ENCODE data around the gene RUNDC1. TPM values are rescaled to one million over a fixed set of nuclear protein-coding genes. Genes with fewer than 3 reads are reported as not detected.
"Not testable (repeated sequence)": the region's sequence is repeated elsewhere in the genome, so short reads cannot be mapped to it uniquely, and the experiment has no call there.

RUNDC1 gene
- total RNA-seq, 2 donors from 2014 or later: 17.9 to 19.0 TPM

DNA sequence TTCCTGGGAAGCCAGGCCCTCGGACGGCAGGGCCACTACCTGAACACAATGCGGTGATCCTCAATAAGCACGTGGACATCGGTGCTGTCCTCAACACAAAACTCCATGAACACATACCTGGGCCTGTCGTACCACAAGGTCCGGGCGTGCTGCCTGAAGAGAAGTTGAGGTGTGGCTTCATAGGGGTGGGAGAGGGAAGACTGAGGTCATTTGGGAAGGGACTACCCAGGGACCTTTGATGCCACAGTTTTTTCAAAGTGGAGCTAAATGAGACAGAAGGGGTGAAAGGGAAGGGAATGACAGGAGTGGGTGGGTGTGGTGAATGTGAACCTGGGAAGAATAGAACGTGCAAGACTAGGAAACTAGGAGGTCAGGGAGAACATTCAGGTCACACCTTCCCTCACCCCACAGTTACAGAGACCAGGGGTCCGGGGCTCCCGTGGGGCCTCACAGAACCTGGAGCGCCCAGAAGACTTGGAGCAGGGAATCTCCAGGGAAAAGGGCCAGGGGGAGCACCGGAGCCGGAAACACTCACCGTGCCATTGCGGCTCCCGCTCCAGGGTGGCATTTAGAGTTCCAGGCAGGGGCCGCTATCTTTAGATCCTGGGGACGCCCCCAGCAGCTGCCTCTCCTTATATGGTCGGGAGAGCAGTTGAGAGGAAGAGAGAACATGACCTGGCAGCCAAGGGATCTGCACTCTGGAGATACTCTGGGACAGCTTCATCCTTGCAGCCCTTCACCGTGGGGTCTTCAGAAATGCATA lies 673 bp upstream of the RUNDC1 start, which contains the start of gene PTGES3L:
PTGES3L (minus strand) TSS at position 570 of the 763 bp plus-strand sequence; CDS start at position 543, 27 bp downstream.
- Mint-ChIP-seq H3K9me3 (no peaks in the 10 kb centered on the region), H3K4me1 (ENCODE audit: low read depth in 2 of 2) (peaks cover 17 to 25% of the 10 kb centered on the region in 2 donors), H3K27me3 (peaks cover 0 to 6% of the 10 kb centered on the region in 2 donors), H3K4me3 (peak within 1 kb of the TSS; percentile 95), H3K36me3 (peaks cover 5% of the 10 kb centered on the region), H3K27ac (peak within 1 kb of the TSS; percentile 91 to 96)
- ATAC-seq: peak; percentile 54
- no peak for DNase-seq (ENCODE audit: low spot score)

DNA sequence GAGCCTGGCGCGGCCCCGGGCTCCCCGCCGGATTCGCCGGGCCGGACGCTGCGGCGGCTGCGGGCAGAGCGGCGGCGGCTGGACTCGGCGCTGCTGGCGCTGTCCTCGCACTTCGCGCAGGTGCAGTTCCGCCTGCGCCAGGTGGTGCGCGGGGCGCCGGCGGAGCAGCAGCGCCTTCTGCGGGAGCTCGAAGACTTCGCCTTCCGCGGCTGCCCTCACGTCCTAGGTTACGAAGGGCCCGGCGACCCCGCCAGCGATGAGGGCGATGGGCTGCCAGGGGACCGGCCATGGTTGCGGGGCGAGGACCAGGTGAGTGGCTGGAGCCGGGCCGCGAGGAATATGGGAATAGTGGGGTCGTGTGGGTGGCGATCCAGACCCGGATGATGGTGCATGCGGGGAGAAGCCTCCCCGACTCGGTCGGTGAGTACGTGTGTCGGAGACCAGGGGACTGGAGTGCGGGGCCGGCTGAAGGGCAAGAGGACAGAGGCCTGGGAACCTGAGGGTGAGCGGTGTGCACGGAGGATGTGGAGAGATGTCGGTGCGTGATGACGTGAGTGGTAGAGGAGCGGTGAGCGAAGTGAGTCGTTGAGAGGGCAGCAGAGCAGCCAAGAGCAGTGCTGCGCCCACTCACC lies 517 bp downstream of the RUNDC1 start:
- ATAC-seq: peak; percentile 83 to 88
- Mint-ChIP-seq H3K36me3 (peaks cover 5% of the 10 kb centered on the region), H3K27ac (peak overlapping the region; percentile 91 to 96), H3K27me3 (peaks cover 0 to 6% of the 10 kb centered on the region in 2 donors), H3K9me3 (no peaks in the 10 kb centered on the region), H3K4me1 (ENCODE audit: low read depth in 2 of 2) (peaks cover 22 to 27% of the 10 kb centered on the region in 2 donors), H3K4me3 (peak overlapping the region; percentile 95)
- no peak for DNase-seq (ENCODE audit: low spot score)

GRCh38 chr17:42982266-42982665 lies 1.9 kb downstream of the RUNDC1 start:
- peak overlapping the region in 1 of 2 donors; percentile 96 for H3K27ac Mint-ChIP-seq

DNA sequence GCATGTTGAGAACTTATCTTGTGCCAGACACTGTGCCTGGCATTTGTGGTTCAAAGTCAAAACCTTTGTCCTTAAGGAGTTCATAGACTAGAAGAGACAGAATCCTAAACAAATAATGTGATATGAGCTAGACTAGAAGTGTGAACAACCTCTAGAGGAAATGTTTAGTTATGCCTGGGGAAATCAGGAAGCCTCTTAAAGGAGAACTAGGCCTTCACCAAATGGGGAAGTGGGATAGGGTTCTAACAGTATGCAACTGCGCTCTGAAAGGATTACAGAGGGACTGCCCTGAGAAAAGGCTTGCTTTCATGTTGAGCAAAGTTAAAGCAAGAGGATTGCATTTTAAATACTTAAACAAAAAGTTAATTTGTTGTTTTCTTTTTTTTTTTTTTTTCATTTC lies 4.9 kb downstream of the RUNDC1 start:
- Mint-ChIP-seq H3K4me3 (no peak overlapping the region), H3K27ac (peak overlapping the region in 1 of 2 donors; percentile 35), H3K9me3 (no peaks in the 10 kb centered on the region), H3K27me3 (no peaks in the 10 kb centered on the region), H3K4me1 (ENCODE audit: low read depth in 2 of 2) (peaks cover 16 to 18% of the 10 kb centered on the region in 2 donors), H3K36me3 (peaks cover 11% of the 10 kb centered on the region)
- ATAC-seq (no peak), DNase-seq (ENCODE audit: low spot score) (no peak)

More at GRCh38 chr17:42982266-42982665, 1.9 kb downstream of the RUNDC1 start:
- no peak for DNase-seq (ENCODE audit: low spot score)
- peaks cover 5% of the 10 kb centered on the region for H3K36me3 Mint-ChIP-seq
- H3K4me3 Mint-ChIP-seq: peak overlapping the region; percentile 95
- no peak for ATAC-seq
- H3K4me1 Mint-ChIP-seq (ENCODE audit: low read depth in 2 of 2): peaks cover 22 to 27% of the 10 kb centered on the region in 2 donors
- H3K9me3 Mint-ChIP-seq: no peaks in the 10 kb centered on the region
- H3K27me3 Mint-ChIP-seq: peaks cover 0 to 6% of the 10 kb centered on the region in 2 donors

- ATAC-seq: no peak
- Mint-ChIP-seq H3K27ac (no peak overlapping the region), H3K36me3 (peaks cover 10% of the 10 kb centered on the region), H3K4me1 (ENCODE audit: low read depth in 2 of 2) (peaks cover 6 to 8% of the 10 kb centered on the region in 2 donors), H3K4me3 (no peak overlapping the region), H3K9me3 (no peaks in the 10 kb centered on the region), H3K27me3 (no peaks in the 10 kb centered on the region)
- DNase-seq (ENCODE audit: low spot score): no peak
Observed at GRCh38 chr17:42989141-42989540, 8.8 kb downstream of the RUNDC1 start.

DNA sequence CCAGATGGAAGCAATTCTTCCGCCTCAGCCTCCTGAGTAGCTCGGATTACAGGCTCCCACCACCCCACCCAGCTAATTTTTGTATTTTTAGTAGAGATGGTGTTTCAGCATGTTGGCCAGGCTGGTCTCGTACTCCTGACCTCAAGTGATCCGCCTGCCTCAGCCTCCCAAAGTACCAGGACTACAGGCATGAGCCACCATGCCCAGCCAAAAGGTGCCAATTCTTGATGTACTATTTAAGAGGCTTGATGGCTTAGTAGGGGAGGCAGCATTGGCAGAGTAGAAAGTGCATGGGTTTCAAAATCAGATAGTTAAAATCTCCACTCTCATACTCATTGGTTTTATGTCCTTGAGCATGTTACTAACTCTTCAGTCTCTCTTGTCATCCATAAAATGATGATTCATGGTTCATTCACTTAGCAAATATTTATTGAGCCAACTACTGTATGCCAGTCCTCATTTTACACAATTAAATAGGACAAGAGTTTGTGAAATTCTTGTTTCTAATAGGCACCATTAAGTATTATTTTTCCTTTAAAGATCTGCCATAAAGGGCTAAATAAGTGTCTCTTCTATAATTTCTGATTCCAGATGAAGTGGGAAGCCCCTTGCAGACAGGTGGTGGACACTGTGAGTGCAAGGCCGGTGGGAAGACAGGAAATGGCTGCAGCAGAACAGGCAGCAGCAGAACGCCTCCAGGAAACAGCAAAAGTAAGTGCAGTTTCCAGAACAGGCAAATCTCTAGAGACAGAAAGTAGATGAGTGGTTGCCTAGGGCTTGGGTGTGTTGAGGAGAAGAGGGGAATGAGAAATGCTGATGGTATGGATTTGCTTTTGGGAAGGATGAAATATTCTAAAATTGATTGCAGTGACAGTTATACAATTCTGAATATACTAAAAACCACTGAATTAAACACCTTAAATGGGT lies 9.6 kb downstream of the RUNDC1 start:
- H3K36me3 Mint-ChIP-seq: peaks cover 10% of the 10 kb centered on the region
- peaks cover 5 to 7% of the 10 kb centered on the region in 2 donors for H3K4me1 Mint-ChIP-seq (ENCODE audit: low read depth in 2 of 2)
- ATAC-seq: no peak
- no peak overlapping the region for H3K27ac Mint-ChIP-seq
- no peaks in the 10 kb centered on the region for H3K9me3 Mint-ChIP-seq
- no peaks in the 10 kb centered on the region for H3K27me3 Mint-ChIP-seq
- no peak for DNase-seq (ENCODE audit: low spot score)
- H3K4me3 Mint-ChIP-seq: no peak overlapping the region

DNA sequence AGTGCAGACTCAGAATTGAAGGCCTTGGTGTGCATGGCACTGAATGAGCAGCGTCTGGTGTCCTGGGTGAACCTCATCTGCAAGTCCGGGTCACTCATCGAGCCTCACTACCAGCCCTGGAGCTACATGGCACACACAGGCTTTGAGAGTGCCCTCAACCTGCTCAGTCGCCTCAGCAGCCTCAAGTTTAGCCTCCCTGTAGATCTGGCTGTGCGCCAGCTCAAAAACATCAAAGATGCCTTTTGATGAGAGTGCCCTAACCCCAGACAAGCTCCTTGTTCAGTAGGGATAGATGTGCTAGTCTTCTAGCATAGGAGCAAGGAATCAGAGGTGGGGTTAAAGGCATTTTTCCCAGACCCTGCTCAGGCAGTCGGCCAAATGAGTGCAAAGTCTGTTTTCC lies 11.1 kb downstream of the RUNDC1 start:
- Mint-ChIP-seq H3K27me3 (no peaks in the 10 kb centered on the region), H3K36me3 (peaks cover 10% of the 10 kb centered on the region), H3K4me3 (no peak overlapping the region), H3K9me3 (no peaks in the 10 kb centered on the region), H3K27ac (no peak overlapping the region), H3K4me1 (ENCODE audit: low read depth in 2 of 2) (peaks cover 2 to 4% of the 10 kb centered on the region in 2 donors)
- no peak for DNase-seq (ENCODE audit: low spot score)
- no peak for ATAC-seq

DNA sequence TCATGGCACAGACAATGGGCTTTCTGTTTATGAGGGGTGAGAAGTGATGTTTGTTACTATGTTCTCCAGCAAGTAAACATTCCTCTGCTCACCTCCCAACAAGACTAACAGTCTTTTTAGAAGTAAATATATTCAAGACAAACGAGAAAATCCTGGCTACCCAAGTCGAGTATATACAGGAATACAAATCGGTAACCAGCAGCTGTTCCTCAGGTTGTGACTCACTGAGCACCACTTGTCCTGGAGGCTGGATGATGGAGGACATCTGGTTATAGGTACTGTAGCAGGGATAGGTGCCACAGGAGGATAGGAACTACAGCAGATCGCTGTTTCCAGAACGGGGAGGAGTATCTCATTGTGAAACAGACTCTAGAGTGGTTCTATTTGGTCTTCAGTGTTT lies 12.5 kb downstream of the RUNDC1 start:
- Mint-ChIP-seq H3K4me3 (no peak overlapping the region), H3K9me3 (no peaks in the 10 kb centered on the region), H3K4me1 (ENCODE audit: low read depth in 2 of 2) (peaks cover 4 to 8% of the 10 kb centered on the region in 2 donors), H3K27me3 (no peaks in the 10 kb centered on the region), H3K36me3 (peaks cover 10% of the 10 kb centered on the region), H3K27ac (no peak overlapping the region)
- DNase-seq (ENCODE audit: low spot score) (no peak), ATAC-seq (no peak)

- not testable (repeated sequence) for H3K4me3 Mint-ChIP-seq; ATAC-seq; H3K9me3 Mint-ChIP-seq; H3K27me3 Mint-ChIP-seq; DNase-seq (ENCODE audit: low spot score); H3K27ac Mint-ChIP-seq
- Mint-ChIP-seq H3K36me3 (peaks cover 14% of the 10 kb centered on the region), H3K4me1 (ENCODE audit: low read depth in 2 of 2) (peaks cover 10 to 11% of the 10 kb centered on the region in 2 donors)
Observed at GRCh38 chr17:42993913-42994312, 13.5 kb downstream of the RUNDC1 start.

GRCh38 chr17:42997390-42997983 lies 17.1 kb downstream of the RUNDC1 start:
- peak overlapping the region; percentile 88 for H3K4me3 Mint-ChIP-seq
- H3K27me3 Mint-ChIP-seq: no peaks in the 10 kb centered on the region
- no peak for DNase-seq (ENCODE audit: low spot score)
- H3K36me3 Mint-ChIP-seq: peaks cover 19% of the 10 kb centered on the region
- peaks cover 22 to 23% of the 10 kb centered on the region in 2 donors for H3K4me1 Mint-ChIP-seq (ENCODE audit: low read depth in 2 of 2)
- no peak for ATAC-seq
- H3K27ac Mint-ChIP-seq: peak overlapping the region; percentile 95 to 96
- H3K9me3 Mint-ChIP-seq: no peaks in the 10 kb centered on the region

- Mint-ChIP-seq H3K4me3 (peak within 1 kb of the TSS; percentile 88), H3K27ac (peak within 1 kb of the TSS; percentile 95 to 96), H3K4me1 (ENCODE audit: low read depth in 2 of 2) (peaks cover 22 to 23% of the 10 kb centered on the region in 2 donors), H3K9me3 (no peaks in the 10 kb centered on the region), H3K27me3 (no peaks in the 10 kb centered on the region), H3K36me3 (peaks cover 19% of the 10 kb centered on the region)
- DNase-seq (ENCODE audit: low spot score) (peak; percentile 98), ATAC-seq (peak; percentile 98)
Observed at GRCh38 chr17:42997984-42998938, 17.9 kb downstream of the RUNDC1 start, which contains the start of gene RPL27. TSS of gene RPL27 (plus strand) at chr17:42998419. CDS start at chr17:42998751, 332 bp downstream.

GRCh38 chr17:42999003-42999525 lies 18.7 kb downstream of the RUNDC1 start:
- H3K36me3 Mint-ChIP-seq: peaks cover 19% of the 10 kb centered on the region
- DNase-seq (ENCODE audit: low spot score) (no peak), ATAC-seq (no peak)
- peak overlapping the region; percentile 88 for H3K4me3 Mint-ChIP-seq
- H3K27me3 Mint-ChIP-seq: no peaks in the 10 kb centered on the region
- peaks cover 23 to 25% of the 10 kb centered on the region in 2 donors for H3K4me1 Mint-ChIP-seq (ENCODE audit: low read depth in 2 of 2)
- peak overlapping the region; percentile 95 to 96 for H3K27ac Mint-ChIP-seq
- no peaks in the 10 kb centered on the region for H3K9me3 Mint-ChIP-seq
